Liver (tissue), 9 donors: ENCODE measurements around the gene ITGA8. TPM values are rescaled to one million over a fixed set of nuclear protein-coding genes. Genes with fewer than 3 reads are reported as not detected.

Experiments
- DNase-seq: peaks from one replicate; pipeline ENCODE4 v3.0.0-alpha.2; 2017; ENCODE audit warnings: low spot score
- H3K27ac ChIP-seq, 2 donors: one replicate each; pipeline ENCODE4 v1.7.0; 2013; ENCODE audit warnings: inconsistent platforms in 2 of 2, low read length in 2 of 2, control low read depth in 1 of 2, low read depth in 1 of 2, mild to moderate bottlenecking in 1 of 2
- H3K27me3 ChIP-seq, 4 donors: one replicate each; pipeline versions ENCODE4 v1.6.1 to v1.7.0; 2013; ENCODE audit warnings: low read length in 3 of 4, inconsistent platforms in 1 of 4, mild to moderate bottlenecking in 1 of 4, moderate library complexity in 1 of 4; ENCODE audit not compliant: control insufficient read depth in 4 of 4, insufficient read depth in 4 of 4
- H3K36me3 ChIP-seq, 4 donors: one replicate each; pipeline versions ENCODE4 v1.6.1 to v1.7.0; 2013; ENCODE audit warnings: low read length in 3 of 4, mild to moderate bottlenecking in 3 of 4, low read depth in 1 of 4, moderate library complexity in 1 of 4; ENCODE audit not compliant: control insufficient read depth in 4 of 4, insufficient read depth in 3 of 4
- H3K4me1 ChIP-seq, 4 donors: one replicate each; pipeline versions ENCODE4 v1.6.1 to v1.7.0; 2013; ENCODE audit warnings: low read length in 3 of 4, mild to moderate bottlenecking in 3 of 4, moderate library complexity in 1 of 4; ENCODE audit not compliant: control insufficient read depth in 4 of 4, insufficient read depth in 4 of 4
- H3K4me3 ChIP-seq, 3 donors: one replicate each; pipeline versions ENCODE4 v1.6.1 to v1.7.0; 2013; ENCODE audit warnings: low read length in 3 of 3, control low read depth in 1 of 3, low read depth in 1 of 3, mild to moderate bottlenecking in 1 of 3
- H3K9ac ChIP-seq, 2 donors: one replicate each; pipeline ENCODE4 v1.7.0; 2013; ENCODE audit warnings: low read length in 2 of 2, mild to moderate bottlenecking in 2 of 2, moderate library complexity in 2 of 2, control low read depth in 1 of 2, low read depth in 1 of 2
- H3K9me3 ChIP-seq, 4 donors: one replicate each; pipeline versions ENCODE4 v1.6.1 to v1.7.0; 2013; ENCODE audit warnings: low read length in 3 of 4; ENCODE audit not compliant: control insufficient read depth in 4 of 4
- EGR1 ChIP-seq, 2 donors: IDR thresholded peaks; 2 replicates each; pipeline ENCODE4 v1.6.1; 2016 to 2018; ENCODE audit warnings: antibody characterized with exemption in 2 of 2, low read depth in 2 of 2
- FOXA1 ChIP-seq: IDR thresholded peaks from 2 replicates; pipeline ENCODE4 v1.6.1; 2016; ENCODE audit warnings: antibody characterized with exemption
- GABPA ChIP-seq, 2 donors: IDR thresholded peaks in 1 of 2; conservative IDR thresholded peaks in 1 of 2; 2 replicates each; pipeline ENCODE4 v1.6.1; 2016; ENCODE audit warnings: antibody characterized with exemption in 2 of 2, mild to moderate bottlenecking in 1 of 2, moderate library complexity in 1 of 2
- HNF4A ChIP-seq, 2 donors: conservative IDR thresholded peaks; 2 replicates each; pipeline ENCODE4 v1.6.1; 2016; ENCODE audit warnings: antibody characterized with exemption in 2 of 2, mild to moderate bottlenecking in 2 of 2
- JUND ChIP-seq, 2 donors: IDR thresholded peaks; 2 replicates each; pipeline ENCODE4 v1.6.1; 2016; ENCODE audit warnings: antibody characterized with exemption in 2 of 2
- RXRA ChIP-seq, 2 donors: IDR thresholded peaks; 2 replicates each; pipeline ENCODE4 v1.6.1; 2017 to 2018; ENCODE audit warnings: antibody characterized with exemption in 2 of 2, mild to moderate bottlenecking in 1 of 2
- SP1 ChIP-seq: IDR thresholded peaks from 2 replicates; pipeline ENCODE4 v1.6.1; 2018; ENCODE audit warnings: antibody characterized with exemption, mild to moderate bottlenecking
- TAF1 ChIP-seq: conservative IDR thresholded peaks from 2 replicates; pipeline ENCODE4 v1.6.1; 2016; ENCODE audit warnings: antibody characterized with exemption, mild to moderate bottlenecking
- YY1 ChIP-seq: IDR thresholded peaks from 2 replicates; pipeline ENCODE4 v1.6.1; 2016; ENCODE audit warnings: antibody characterized with exemption, mild to moderate bottlenecking
- WGBS: extraction: QIAGEN DNeasy Blood & Tissue Kit; methylation state at CpG from one replicate; pipeline ENCODE4 v1.1.7; 2013; 5-methylcytosine and 5-hydroxymethylcytosine counted together
- polyA plus RNA-seq, 2 donors: library from polyadenylated mRNA; stranded (reverse) in 1 of 2; unstranded in 1 of 2; fragments of 200-250 nt in 1 of 2; fragments of >200 nt in 1 of 2; fragmentation: Nextera tagmentation in 1 of 2; extraction: Ambion mirVana in 1 of 2; gene quantifications; one replicate each; pipeline versions ENCODE4 v1.2.1 to v1.2.3, GENCODE V29; 2013 to 2015
- total RNA-seq, 2 donors: library from RNA; depleted of rRNA; stranded (reverse); fragments of >200 nt; gene quantifications; one replicate each; pipeline ENCODE4 v1.2.3, GENCODE V29; 2014
- TF ChIP-seq, protein P1 (sequence below): IDR thresholded peaks from 2 replicates; pipeline ENCODE4 v1.6.1; 2016; ENCODE audit warnings: antibody characterized with exemption
- TF ChIP-seq, protein P2 (sequence below): IDR thresholded peaks from 2 replicates; pipeline ENCODE4 v1.6.1; 2016; ENCODE audit warnings: antibody characterized with exemption, mild to moderate bottlenecking
- TF ChIP-seq, protein P3 (sequence below): IDR thresholded peaks from 2 replicates; pipeline ENCODE4 v1.6.1; 2016; ENCODE audit warnings: antibody characterized with exemption
- TF ChIP-seq, protein P4 (sequence below): fragments of 150-350 bp; IDR thresholded peaks from 2 replicates; pipeline ENCODE4 v1.5.1; 2017; ENCODE audit warnings: improper control_type of control experiment, low read depth, low read length; ENCODE audit not compliant: missing input control
- TF ChIP-seq, protein P5 (sequence below): IDR thresholded peaks from 2 replicates; pipeline ENCODE4 v1.6.1; 2016; ENCODE audit warnings: antibody characterized with exemption
- donor health status: healthy.
- donor health status: healthy.
- donor health status: healthy.
- donor health status: healthy.
- donor health status: healthy.

The ITGA8 gene
- total and polyA plus RNA-seq, 4 donors = 0.06 to 1.0 (median 0.60) TPM

DNA sequence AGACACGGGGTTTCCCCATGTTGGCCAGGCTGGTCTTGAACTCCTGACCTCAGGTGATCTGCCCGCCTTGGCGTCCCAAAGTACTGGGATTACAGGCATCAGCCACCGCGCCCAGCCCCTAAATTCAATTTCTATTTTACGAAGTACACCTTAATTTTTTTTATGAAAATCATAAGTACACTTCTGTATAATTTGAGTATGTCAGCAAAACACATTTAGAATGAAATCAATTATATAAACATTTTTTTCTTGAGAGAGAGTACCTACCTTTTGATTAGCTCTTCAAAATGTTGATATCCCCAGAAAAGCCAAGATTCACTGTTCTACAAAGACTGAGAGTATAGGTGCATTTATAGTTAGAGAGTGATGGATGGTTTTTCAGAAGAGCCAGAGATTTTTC lies 20.5 kb upstream of the ITGA8 start:
- Histone ChIP-seq H3K27ac (no peak overlapping the region), H3K4me1 (no peaks in the 10 kb centered on the region), H3K9me3 (no peaks in the 10 kb centered on the region), H3K4me3 (no peak overlapping the region), H3K9ac (no peak overlapping the region), H3K27me3 (peaks cover 0 to 8% (median 2%) of the 10 kb centered on the region in 4 donors), H3K36me3 (no peaks in the 10 kb centered on the region)
- TF ChIP-seq, protein P1, sequence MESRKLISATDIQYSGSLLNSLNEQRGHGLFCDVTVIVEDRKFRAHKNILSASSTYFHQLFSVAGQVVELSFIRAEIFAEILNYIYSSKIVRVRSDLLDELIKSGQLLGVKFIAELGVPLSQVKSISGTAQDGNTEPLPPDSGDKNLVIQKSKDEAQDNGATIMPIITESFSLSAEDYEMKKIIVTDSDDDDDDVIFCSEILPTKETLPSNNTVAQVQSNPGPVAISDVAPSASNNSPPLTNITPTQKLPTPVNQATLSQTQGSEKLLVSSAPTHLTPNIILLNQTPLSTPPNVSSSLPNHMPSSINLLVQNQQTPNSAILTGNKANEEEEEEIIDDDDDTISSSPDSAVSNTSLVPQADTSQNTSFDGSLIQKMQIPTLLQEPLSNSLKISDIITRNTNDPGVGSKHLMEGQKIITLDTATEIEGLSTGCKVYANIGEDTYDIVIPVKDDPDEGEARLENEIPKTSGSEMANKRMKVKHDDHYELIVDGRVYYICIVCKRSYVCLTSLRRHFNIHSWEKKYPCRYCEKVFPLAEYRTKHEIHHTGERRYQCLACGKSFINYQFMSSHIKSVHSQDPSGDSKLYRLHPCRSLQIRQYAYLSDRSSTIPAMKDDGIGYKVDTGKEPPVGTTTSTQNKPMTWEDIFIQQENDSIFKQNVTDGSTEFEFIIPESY = no peak
- TF ChIP-seq, protein P2, sequence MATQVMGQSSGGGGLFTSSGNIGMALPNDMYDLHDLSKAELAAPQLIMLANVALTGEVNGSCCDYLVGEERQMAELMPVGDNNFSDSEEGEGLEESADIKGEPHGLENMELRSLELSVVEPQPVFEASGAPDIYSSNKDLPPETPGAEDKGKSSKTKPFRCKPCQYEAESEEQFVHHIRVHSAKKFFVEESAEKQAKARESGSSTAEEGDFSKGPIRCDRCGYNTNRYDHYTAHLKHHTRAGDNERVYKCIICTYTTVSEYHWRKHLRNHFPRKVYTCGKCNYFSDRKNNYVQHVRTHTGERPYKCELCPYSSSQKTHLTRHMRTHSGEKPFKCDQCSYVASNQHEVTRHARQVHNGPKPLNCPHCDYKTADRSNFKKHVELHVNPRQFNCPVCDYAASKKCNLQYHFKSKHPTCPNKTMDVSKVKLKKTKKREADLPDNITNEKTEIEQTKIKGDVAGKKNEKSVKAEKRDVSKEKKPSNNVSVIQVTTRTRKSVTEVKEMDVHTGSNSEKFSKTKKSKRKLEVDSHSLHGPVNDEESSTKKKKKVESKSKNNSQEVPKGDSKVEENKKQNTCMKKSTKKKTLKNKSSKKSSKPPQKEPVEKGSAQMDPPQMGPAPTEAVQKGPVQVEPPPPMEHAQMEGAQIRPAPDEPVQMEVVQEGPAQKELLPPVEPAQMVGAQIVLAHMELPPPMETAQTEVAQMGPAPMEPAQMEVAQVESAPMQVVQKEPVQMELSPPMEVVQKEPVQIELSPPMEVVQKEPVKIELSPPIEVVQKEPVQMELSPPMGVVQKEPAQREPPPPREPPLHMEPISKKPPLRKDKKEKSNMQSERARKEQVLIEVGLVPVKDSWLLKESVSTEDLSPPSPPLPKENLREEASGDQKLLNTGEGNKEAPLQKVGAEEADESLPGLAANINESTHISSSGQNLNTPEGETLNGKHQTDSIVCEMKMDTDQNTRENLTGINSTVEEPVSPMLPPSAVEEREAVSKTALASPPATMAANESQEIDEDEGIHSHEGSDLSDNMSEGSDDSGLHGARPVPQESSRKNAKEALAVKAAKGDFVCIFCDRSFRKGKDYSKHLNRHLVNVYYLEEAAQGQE = no peak
- TF ChIP-seq FOXA1 (no peak), SP1 (no peak), RXRA (IDR thresholded peaks at IDR 0.05) (no peak), TAF1 (no peak), JUND (IDR thresholded peaks at IDR 0.05) (no peak), YY1 (no peak), GABPA (IDR thresholded peaks at IDR 0.05 in 1 of 2, conservative IDR thresholded peaks at IDR 0.05 in 1 of 2) (no peak)
- TF ChIP-seq, protein P3, sequence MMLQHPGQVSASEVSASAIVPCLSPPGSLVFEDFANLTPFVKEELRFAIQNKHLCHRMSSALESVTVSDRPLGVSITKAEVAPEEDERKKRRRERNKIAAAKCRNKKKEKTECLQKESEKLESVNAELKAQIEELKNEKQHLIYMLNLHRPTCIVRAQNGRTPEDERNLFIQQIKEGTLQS = no peak
- TF ChIP-seq, protein P4, sequence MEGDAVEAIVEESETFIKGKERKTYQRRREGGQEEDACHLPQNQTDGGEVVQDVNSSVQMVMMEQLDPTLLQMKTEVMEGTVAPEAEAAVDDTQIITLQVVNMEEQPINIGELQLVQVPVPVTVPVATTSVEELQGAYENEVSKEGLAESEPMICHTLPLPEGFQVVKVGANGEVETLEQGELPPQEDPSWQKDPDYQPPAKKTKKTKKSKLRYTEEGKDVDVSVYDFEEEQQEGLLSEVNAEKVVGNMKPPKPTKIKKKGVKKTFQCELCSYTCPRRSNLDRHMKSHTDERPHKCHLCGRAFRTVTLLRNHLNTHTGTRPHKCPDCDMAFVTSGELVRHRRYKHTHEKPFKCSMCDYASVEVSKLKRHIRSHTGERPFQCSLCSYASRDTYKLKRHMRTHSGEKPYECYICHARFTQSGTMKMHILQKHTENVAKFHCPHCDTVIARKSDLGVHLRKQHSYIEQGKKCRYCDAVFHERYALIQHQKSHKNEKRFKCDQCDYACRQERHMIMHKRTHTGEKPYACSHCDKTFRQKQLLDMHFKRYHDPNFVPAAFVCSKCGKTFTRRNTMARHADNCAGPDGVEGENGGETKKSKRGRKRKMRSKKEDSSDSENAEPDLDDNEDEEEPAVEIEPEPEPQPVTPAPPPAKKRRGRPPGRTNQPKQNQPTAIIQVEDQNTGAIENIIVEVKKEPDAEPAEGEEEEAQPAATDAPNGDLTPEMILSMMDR = no peak
- WGBS = 87% methylated on average over 6 of the region's 6 CpGs
- DNase-seq = no peak

DNA sequence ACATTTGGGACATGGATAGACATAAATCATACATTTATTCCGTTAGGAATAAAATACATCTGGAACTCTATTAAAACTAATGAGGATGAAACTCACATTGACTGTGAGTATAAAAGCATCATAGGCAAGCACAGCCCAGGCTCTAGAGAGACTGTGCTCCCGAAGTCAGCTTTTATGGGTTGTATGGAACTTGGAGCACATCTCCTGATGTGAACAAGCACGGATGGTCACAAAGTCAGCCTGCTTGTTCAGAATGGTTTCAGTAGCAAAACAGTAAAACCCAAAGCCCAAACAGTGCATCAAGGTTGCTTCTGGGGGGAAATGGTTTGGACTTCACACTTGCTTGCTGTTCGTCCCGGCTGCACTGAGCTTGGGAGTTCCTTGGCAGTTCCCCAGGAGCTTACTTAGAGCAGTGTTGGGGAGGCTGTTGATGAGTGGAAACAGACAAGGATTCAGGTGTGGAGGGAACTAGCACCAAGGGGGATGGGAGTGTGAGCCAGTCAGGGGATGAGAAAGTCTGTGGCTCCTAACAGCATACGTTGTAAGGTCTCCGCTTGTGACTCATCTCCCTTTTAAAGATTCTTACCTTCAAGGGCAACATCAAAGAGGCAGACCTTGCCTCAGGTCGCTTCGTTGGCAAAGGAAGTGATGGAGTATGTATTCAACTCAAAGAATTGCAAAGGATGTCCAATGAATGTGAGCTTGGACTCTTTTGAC lies 19.7 kb upstream of the ITGA8 start:
- DNase-seq = no peak
- Histone ChIP-seq H3K36me3 (no peaks in the 10 kb centered on the region), H3K9me3 (no peaks in the 10 kb centered on the region), H3K27me3 (peaks cover 0 to 8% (median 2%) of the 10 kb centered on the region in 4 donors), H3K4me1 (no peaks in the 10 kb centered on the region), H3K9ac (no peak overlapping the region), H3K4me3 (no peak overlapping the region), H3K27ac (no peak overlapping the region)
- TF ChIP-seq JUND (IDR thresholded peaks at IDR 0.05) (no peak), TAF1 (no peak), FOXA1 (no peak), SP1 (no peak), HNF4A (conservative IDR thresholded peaks at IDR 0.05) (no peak), EGR1 (IDR thresholded peaks at IDR 0.05; ENCODE audit: low read depth in 2 of 2) (no peak)
- TF ChIP-seq, protein P2 = no peak
- TF ChIP-seq, protein P5, sequence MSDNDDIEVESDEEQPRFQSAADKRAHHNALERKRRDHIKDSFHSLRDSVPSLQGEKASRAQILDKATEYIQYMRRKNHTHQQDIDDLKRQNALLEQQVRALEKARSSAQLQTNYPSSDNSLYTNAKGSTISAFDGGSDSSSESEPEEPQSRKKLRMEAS = no peak
- TF ChIP-seq, protein P1 = no peak
- 71% methylated on average over 9 of the region's 9 CpGs for WGBS
